ENCODE data around the gene MARCOL.

Gene MARCOL

DNA sequence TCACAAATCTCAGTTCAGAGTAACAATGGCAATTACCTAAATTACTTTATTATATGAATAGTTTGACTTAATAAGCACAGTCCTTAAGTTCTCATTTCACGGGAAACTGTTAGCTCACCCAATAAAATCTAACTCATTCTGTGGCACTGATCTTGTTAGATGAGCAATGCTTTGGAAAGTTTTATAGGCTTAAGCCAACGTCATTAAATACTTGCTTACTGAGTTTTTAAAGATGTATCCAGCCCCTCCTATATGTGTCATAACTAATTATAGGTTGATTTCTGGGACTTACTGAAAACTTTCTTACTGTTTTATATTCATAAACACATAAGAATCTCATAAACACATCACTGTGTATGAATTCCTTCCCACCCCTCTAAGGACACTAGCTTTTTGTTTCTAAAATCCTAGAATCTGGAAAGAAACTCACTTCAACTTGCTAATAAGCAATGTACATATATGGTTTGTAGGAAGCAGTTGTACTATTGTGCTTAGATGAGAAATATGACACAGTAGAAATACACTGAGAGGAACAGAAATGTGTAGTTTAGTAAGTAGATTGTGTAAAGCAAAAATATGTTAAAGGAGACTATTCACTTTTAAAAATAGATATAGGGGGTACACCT, 14.1 kb upstream of the MARCOL start:
- H3K27ac ChIP-seq: no peak overlapping the region
- TF ChIP-seq ZFX (IDR thresholded peaks at IDR 0.05): no peak

DNA sequence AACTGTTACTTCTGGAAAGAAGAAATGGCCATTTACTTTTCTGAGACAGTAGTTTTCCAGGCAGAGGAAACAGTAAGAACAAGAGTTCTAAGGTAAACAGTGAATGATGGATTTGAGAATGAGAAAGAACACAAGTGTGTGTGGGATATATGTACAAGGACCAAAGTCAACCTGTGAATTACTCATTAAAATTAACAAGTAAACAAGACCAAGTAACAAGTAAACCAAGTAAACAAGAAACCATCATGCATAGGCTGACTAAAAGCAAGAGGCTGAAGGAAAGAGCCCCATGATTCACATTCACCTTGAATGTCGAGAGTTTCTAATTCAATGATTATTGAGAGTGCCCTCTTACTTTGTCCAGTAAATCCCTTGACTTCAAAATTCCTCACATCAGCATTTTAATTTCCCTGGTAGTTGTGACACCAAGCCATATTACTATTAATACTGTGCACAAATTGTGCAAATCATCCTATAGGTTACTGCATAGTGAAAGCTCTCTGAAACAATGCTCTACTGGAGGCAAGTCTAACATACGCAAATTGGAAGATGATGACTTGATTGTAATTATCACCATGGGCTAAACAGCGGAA, 9.8 kb upstream of the MARCOL start:
- no peak for TF ChIP-seq ZFX (IDR thresholded peaks at IDR 0.05)
- TF ChIP-seq, protein P1, sequence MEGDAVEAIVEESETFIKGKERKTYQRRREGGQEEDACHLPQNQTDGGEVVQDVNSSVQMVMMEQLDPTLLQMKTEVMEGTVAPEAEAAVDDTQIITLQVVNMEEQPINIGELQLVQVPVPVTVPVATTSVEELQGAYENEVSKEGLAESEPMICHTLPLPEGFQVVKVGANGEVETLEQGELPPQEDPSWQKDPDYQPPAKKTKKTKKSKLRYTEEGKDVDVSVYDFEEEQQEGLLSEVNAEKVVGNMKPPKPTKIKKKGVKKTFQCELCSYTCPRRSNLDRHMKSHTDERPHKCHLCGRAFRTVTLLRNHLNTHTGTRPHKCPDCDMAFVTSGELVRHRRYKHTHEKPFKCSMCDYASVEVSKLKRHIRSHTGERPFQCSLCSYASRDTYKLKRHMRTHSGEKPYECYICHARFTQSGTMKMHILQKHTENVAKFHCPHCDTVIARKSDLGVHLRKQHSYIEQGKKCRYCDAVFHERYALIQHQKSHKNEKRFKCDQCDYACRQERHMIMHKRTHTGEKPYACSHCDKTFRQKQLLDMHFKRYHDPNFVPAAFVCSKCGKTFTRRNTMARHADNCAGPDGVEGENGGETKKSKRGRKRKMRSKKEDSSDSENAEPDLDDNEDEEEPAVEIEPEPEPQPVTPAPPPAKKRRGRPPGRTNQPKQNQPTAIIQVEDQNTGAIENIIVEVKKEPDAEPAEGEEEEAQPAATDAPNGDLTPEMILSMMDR (conservative IDR thresholded peaks at IDR 0.05): no peak
- no peak overlapping the region for H3K27ac ChIP-seq

DNA sequence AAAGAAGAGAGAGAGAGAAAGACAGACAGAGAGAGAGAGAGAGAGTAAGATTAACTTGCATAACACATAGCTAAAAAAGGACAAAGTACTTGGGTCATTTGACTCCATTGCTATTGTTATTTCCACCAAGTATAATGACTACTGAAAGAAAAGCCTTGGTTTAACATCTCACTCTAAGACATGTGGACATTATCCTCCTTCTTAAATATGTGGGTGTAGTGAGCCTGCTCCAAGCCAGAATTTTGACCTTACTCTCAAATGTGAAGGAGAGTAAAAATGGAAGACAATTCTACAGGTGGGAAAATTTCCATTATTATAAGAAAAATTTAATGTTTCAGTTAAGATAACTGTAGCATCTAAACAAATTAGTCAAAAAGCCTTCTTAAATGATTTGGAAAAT, 8.5 kb upstream of the MARCOL start:
- H3K27ac ChIP-seq: no peak overlapping the region
- TF ChIP-seq ZFX (IDR thresholded peaks at IDR 0.05): no peak
- TF ChIP-seq, protein P1 (conservative IDR thresholded peaks at IDR 0.05): no peak

DNA sequence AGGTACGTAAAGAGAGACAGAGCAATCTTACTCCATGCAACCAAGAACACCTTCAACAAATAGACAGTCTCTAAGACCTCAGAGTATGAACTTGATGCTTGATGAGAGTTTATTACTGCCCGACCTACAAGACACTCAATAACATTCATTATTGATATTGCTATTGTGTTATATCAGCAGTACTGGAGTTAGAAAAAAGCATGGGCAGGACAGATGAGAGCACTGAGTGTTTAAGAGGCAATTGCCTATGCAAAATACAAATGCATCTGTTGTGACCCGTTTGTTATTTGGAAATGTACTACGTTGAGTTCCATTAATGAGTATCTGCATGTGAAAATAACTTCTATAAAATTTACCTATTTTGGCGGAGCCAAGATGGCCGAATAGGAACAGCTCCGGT, 8.1 kb upstream of the MARCOL start:
- no peak overlapping the region for H3K27ac ChIP-seq
- TF ChIP-seq, protein P1 (conservative IDR thresholded peaks at IDR 0.05): no peak
- TF ChIP-seq ZFX (IDR thresholded peaks at IDR 0.05): no peak

DNA sequence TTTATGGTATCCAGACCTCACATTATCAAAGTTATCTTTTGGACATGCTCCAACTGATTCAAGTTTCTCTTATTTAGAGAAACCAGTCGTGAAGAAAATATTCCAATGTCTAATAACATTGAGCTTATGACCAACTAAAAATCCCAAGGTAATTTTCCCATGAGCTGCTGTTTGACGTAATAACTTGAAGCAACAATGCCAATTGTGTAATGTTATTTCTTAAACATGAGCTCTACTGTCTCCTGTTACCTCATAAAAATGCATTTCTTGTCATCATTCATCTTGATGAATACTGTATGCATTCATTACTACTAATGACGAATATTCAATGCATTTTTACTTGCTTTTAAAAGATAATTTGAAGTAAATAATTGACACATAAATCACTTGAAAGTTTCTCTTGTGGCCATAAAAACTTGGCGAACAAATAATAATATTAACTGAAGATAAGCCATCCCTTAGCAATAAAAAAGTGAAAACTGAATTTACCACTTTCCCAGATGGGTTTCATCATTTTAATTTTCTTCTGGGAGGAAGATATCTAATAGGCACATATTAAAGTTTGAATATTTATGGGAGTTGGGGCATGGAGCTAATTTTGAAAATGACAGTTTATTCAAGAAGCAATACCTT, 424 bp upstream of the MARCOL start:
- H3K27ac ChIP-seq: no peak overlapping the region
- TF ChIP-seq ZFX (IDR thresholded peaks at IDR 0.05): no peak
- TF ChIP-seq, protein P1 (conservative IDR thresholded peaks at IDR 0.05): no peak

DNA sequence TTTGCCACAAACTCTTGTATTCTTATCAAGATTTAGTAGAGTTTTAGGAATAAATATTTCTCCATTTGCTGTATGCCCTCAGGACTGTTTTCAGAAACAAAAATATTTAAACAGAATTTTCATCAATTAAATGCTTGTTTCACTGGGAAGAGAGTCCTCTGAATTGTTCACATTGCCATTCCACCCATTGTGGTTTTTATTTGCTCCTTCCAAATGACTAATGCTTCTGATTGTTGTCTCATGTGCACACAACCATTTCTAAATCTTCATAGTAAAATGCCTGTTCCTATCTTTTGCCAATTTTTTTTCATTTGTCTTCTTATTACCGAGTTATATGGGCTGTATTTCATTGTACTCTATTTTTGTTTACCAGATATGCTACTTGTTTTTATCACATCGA, 10.6 kb downstream of the MARCOL start:
- H3K27ac ChIP-seq: no peak overlapping the region

DNA sequence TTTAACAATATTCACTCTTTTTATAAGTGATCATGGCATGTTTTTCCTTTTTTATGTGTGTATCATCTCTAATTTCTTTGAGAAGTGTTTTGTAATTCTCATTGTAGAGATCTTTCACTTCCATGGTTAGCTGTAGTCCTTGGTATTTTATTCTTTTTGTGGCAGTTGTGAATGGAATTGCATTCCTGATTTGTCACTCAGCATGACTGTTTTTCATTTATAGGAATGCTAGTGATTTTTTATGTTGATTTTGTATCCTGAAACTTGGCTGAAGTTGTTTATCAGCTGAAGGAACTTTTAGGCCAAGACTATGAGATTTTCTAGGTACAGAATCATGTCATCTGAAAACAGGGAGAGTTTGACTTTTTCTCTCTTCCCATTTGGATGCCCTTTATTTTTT, 17.1 kb downstream of the MARCOL start:
- TF ChIP-seq, protein P1 (conservative IDR thresholded peaks at IDR 0.05): no peak
- no peak for TF ChIP-seq ZFX (IDR thresholded peaks at IDR 0.05)
- no peak overlapping the region for H3K27ac ChIP-seq

More for the DNA sequence above, 10.6 kb downstream of the MARCOL start:
- TF ChIP-seq, protein P1 (conservative IDR thresholded peaks at IDR 0.05): no peak
- TF ChIP-seq ZFX (IDR thresholded peaks at IDR 0.05): no peak
